ENCODE data around the gene PEMT.
A peak's percentile ranks its signal among the peaks of the same experiment; 100 is the strongest.
"Not testable (repeated sequence)": the region's sequence is repeated elsewhere in the genome, so short reads cannot be mapped to it uniquely, and the experiment has no call there.

The PEMT gene, protein sequence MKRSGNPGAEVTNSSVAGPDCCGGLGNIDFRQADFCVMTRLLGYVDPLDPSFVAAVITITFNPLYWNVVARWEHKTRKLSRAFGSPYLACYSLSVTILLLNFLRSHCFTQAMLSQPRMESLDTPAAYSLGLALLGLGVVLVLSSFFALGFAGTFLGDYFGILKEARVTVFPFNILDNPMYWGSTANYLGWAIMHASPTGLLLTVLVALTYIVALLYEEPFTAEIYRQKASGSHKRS

DNA sequence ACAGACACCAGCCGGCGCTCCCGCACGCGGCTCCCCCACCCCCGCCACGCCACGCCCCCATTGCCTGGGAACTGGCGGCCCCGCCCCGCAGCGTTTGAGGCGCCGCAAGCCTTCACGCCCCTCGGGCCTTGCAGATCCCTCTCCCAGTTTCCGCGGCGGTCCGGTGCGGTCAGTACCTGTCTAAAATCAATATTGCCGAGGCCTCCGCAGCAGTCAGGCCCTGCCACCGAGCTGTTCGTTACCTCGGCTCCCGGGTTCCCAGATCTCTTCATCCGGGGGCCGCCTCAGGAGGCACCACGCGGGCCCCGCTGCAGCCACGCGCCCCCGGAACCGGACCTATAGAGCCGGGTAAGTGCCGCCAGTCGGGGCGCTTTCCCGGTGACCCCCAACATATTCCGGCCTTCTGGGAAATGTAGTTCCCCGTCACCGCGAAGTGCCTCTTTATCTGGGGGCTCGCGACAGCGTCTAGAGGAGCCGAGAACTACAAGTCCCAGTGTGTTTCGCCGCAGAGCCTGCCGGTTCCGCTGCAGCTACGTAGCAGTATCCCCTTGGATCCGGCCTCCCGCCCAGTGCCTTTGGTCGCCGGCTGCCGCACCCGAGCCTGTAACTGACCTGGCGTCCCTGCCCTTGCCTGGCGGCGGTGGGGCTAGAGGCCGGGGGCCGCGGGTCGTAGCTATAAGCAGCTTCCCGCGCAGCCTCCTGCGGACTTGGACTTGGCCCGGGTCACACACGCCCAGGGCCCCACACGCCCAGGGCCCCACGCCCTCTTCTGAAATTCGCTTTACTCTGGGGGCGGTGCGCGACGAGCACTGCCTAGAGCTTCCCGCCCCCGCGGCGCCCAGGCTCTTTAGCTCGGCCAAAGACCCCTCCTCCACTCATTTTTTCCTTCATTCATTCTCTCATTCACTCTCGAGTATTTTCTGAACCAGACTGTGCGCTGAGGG is at the start of gene PEMT:
Gene PEMT (minus strand): TSS at position 354 of the 944 bp plus-strand sequence. CDS start 82 bp downstream, at position 272.
- DNase-seq (ENCODE audit: low read depth): peak; percentile 87

DNA sequence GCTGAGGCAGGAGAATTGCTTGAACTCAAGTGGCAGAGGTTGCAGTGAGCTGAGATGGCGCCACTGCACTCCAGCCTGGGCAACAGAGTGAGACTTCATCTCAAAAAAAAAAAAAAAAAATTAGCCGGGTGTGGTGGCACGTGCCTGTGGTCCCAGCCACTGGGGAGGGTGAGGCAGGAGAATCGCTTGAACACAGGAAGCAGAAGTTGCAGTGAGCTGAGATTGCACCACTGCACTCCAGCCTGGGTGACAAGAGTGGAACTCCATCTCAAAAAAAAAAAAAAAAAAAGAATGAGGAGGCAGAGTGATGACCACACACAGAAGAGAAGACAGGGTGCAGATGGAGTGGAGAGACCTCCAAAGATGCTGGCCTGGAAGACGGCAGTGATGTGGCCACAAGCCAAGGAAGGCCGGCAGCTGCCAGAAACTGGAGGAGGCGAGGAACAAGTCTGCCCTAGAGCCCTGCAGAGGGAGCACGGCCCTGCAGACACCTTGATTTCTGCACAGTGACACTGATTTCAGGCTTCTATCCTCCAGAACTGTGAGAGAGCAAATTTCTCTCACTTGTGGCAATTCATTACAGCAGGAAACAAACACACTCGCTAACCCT is 48.3 kb upstream of the PEMT start:
- not testable (repeated sequence) for DNase-seq (ENCODE audit: low read depth)

DNA sequence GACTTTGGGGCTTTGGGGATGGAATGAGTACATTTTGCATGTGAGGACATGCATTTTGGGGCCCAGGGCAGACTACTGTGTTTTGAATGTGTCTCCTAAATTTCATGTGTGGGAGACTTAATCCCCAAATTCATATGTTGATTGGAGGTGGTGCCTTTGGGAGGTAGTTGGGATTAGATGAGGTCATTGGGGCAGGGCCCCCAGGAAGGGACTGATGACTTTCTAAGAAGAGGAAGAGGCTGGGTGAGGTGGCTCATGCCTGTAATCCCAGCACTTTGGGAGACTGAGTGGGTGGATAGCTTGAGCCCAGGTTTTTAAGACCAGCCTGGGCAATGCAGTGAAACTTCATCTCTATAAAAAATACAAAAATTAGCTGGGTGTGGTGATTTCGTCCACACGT is 47.0 kb upstream of the PEMT start:
- DNase-seq (ENCODE audit: low read depth): no peak

DNA sequence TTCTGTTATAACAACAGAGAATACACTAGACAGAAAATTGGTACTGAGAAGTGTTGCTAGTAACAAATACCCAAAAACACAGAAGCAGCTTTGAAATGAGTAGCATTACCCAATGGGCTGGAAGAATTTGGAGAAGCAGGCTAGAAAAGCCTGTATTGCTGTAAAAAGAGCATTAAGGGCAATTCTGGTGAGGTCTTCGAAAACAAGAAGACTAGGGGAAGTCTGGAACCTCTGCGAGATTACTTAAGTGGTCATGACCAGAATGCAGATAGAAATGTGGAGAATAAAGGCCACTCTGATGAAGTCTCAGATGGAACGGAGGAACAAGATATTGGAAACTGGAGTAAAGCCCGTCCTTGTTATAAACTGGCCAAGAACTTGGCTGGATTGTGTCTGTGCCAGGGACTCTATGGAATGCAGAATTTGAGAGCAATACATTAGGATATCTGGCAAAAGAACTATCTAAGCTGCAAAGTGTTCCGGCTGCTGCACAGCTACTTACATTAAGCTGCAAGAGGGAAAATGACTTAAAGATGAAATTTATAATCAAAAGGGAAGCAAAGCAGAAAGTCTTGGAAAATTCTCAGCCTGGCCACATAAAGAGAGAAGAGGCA is 44.9 kb upstream of the PEMT start:
- no peak for DNase-seq (ENCODE audit: low read depth)

DNA sequence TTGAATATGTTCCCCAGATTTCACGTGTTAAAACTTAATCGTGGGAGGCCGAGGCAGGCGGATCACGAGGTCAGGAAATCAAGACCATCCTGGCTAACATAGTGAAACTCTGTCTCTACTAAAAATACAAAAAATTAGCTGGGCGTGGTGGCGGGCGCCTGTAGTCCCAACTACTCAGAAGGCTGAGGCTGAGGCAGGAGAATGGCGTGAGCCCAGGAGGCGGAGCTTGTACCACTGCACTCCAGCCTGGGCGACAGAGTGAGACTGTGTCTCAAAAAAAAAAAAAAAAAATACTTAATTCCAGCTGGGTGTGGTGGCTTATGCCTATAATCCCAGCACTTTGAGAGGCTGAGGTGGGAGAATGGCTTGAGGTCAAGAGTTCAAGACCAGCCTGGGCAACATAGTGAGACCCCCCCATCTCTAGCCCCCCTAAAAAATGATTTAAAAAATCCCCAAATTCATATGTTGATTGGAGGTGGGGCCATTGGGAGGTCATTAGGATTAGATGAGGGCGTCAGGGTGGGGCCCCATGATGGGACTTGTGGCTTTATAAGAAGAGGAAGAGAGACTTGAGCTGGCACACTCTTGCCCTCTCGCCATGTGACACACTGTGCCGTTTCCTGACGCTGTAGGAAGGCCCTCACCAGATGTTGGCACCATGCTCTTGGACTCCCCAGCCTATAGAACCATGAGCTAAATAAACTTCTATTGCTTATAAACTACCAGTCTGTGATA is 44.2 kb upstream of the PEMT start:
- not testable (repeated sequence) for DNase-seq (ENCODE audit: low read depth)

DNA sequence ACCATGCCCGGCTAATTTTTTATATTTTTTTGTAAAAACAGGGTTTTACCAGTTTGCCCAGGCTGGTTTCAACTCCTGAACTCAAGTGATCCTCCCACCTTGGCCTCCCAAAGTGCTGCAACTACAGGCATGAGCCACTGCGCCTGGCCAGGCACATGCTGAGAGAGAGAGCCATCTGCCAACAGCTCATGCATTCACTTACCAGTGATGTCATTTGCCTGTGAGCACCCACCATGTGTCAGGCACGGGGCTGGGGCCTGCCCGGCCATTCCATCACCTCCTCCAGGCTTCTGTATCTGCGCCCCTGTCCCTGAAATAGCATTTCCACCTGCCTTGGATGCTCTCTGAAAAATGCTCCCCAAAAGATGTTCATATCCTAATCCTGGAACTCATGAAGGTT is 43.6 kb upstream of the PEMT start:
- no peak for DNase-seq (ENCODE audit: low read depth)

DNA sequence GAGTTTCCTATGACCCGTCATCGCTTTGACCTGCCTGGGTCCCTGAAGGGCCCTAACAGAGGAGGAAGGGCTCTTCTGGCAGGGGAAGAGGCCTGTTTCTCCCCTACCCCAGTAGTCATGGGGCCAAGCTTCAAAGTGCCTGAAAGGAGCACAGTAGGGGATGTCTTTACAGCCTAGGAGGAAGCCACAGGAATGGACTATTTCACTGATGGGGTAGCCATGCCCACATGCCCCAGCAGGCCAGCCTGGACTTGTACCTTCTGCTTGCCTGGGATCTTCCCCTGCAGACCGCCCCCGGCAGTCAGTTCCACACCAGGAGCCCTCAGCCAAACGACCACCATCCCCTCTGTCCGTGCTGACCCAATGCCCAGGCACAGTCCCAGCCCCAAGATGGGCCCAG is 41.8 kb upstream of the PEMT start:
- no peak for DNase-seq (ENCODE audit: low read depth)

DNA sequence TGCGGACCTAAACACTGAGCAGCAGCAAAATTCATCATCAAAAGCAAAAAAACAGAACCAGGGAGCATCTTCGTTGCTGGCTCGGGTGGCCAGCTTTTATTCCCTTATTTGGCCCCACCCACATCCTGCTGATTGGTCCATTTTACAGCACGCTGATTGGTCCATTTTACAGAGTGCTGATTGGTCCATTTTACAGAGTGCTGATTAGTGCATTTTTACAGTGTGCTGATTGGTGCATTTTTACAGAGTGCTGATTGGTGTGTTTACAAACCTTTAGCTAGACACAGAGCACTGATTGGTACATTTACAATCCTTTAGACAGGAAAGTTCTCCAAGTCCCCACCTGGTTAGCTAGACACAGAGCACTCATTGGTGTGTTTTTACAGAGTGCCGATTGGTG is 41.2 kb upstream of the PEMT start:
- not testable (repeated sequence) for DNase-seq (ENCODE audit: low read depth)

DNA sequence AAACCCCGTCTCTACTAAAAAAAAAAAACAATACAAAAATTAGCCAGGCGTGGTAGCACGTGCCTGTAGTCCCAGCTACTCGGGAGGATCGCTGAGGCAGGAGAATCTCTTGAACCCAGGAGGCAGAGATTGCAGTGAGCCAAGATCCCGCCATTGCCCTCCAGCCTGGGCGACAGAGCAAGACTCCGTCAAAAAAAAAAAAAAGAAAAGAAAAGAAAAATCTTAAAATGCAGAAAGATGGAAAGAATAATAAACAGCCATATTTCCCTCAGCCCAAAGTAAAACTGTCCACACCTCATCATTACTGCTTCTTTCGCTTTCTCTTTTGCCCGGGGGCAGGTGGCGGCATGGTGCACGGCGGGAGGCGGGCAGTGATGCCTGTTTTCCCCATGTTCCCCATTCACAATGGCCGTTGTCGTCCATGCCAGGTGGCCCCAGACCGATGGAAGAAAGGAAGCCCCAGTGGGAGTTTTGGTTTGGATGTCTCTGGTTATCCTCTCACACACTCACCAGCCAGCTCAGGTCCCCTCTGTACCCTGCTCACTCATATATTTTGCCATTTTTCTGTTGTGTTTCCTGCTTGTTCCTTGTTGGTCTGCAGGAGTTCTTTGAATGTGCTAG is 37.0 kb upstream of the PEMT start:
- DNase-seq (ENCODE audit: low read depth): no peak

DNA sequence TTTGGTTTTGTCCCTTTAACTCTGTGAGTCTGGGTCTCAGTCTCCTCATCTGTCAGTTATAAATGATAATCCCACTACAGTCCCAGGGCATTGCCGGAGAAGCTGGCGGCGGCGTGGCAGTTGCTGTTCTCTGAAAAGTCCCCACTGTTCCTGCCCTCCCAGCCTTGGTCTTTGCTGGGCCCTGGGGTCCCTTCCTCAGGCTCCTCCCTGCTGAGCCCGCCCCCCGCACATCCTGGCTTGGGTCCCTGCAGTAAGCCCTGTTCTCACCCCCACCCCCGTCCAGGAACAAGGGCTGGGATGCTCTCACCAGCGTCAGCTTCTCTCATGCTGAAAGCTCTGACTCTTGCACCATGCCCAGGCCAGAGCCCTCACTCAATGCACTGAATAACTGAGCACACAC is 35.3 kb upstream of the PEMT start:
- no peak for DNase-seq (ENCODE audit: low read depth)

DNA sequence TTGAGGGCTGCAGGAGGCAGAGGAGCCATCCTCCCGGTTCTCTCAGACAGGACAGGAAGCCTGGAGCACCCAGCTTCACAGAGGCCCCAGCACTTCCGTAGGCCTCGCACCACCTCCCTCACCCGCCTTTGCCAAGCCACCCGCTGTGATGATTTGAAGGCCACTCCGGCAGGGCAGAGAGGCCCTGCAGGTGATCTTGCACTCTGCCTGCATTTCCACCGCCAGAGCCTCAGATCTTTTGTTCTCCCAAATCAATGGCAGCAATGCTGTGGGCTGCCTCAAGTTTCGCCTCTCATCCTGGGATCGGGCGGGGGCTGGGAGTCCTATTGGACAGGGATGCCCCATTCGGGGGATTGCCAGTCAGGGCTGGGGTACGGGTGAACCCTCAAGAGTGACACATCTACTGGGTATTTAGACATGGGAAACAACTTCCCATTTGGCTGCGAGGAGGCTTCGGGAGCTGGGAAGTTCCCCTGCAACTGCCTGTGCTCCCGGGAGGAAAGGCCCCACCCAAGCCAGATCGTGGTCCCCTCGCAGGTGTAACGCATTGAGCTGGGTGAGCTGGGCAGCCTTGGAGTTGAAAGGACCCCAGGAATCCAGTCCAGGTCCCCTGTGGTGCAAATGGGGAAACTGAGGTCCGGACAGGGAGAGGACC is 34.8 kb upstream of the PEMT start:
- no peak for DNase-seq (ENCODE audit: low read depth)

DNA sequence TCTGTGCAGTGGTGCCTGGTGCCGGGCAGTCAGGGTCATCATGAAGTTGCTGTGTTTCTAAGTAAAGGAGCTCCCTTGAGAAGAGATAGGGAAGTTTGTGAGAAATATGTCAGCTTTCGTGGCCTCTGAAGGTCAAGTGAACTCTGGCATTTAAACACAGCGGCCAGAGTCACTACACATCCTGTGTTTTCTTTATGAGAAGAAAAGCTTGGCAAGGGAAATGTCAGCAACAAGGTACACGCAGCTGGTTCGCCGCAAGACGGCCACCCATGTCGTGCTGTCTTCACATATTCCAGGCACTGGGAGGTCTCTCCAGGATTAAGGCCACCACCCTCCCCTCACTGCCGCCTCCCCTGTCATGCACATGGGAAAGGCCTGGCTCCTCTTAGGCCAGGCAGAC is 33.2 kb upstream of the PEMT start:
- no peak for DNase-seq (ENCODE audit: low read depth)

DNA sequence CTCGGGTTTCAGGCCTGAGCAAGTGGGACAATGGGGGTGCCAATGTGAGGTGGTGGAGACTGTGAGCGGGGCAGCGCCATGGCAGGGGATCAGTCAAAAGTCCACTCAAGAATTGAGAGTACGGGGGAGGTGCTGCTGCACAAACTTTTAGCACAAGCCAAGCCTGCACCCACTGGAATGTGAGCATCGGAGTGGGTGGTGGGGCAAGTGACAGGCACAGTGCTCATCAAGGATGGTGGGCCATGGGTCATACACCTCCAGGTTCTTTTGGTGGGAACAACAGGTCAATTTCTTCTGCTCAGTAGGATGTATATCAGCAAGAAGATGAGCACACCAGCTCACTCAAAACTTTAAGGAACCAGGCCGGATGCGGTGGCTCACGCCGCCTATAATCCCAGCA is 32.4 kb upstream of the PEMT start:
- no peak for DNase-seq (ENCODE audit: low read depth)

DNA sequence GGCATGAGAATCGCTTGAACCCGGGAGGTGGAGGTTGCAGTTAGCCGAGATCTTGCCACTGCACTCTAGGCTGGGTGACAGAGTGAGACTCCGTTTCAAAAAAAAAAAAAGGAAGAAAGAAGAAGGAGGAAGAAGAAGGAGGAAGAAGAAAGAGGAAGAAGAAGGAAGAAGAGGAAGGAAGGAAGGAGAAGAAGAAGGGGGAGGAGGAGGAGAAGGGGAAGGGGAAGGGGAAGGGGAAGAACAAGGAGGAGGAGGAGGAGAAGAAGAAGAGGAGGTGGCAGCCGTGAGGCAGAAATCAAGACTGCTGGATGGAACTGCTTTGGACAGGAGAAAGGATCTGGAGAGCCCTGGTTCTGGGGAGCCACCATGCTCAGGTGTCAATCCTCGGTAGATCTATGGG is 29.7 kb upstream of the PEMT start:
- DNase-seq (ENCODE audit: low read depth): no peak

DNA sequence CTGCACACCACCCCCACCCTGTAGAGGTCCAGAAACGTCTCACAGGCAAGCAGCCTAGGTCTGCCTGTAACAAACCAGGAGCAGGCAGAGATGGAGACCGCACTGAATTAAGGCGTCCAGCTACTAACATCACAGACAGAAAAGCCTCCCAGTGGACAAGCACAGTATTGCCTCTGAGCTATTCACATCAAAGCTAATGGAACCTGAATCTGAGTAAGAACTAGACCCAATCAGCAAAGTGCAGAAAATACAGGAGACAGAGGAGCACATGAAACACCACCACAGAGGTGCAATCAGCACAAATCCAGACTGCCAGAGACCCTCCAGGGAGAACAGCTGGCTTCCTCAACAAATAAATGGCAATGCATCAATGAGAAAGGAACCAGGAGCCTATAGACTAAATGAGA is 22.2 kb upstream of the PEMT start:
- no peak for DNase-seq (ENCODE audit: low read depth)

DNA sequence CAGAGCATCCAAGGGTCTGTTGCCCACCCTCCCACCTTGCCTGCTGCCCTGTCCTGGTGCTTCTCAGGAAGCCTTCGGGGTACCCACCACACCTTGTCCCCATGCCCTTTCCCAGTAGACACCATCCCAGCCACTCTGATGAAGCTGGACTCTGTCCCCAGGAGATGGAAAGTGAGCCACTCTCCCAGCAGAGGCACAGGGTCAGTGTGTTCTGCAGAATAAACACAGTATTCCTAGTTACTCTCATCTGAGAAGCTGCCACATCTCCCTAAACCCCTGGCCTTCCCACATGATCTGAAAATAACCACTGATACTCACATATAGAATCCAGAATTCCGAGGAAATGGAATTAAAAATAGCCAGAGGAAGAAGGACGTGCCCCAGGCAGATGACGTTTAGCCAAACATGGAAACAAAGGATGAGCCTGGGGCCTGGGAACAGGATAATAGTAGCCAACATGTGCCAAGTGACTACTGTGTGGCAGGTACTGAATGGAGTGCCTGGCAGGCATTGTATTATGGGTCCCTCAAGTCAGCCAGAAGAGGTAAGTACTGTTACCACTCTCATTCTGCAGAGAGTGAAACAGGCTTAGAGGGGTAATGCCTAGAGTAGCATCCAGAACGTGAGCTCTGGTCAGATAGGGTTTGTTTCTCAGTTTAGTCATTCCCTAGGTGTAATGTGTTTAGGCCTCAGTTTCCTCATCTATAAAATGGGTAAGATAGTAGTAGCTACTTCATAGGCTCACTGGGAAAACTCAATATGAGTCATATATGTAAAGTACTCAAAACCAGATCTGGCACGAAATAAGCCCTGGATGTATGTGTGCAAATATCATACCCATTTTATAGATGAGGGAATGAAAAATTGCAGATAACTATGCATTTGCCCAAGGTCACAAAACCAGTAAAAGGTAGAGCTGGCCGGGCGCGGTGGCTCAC is 20.8 kb upstream of the PEMT start:
- DNase-seq (ENCODE audit: low read depth): no peak

DNA sequence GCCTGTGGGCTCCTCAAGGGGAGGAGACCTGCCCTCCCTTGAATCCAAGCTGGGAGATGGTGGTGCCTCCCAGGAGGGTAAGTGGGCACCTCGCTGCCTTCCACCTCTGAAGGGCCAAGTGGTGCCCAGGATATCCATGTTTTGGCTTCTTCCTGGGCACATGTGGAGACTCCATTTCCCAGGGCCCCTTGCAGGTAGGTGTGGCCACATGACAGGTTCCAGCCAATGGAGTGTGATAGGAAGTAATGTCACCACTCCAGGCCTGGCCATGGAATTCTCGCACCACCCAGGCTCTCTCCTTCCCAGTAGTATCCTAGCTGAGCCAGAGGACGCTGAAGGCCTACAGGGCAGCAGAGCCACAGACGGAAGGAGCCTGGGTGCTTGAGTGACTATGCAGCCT is 17.6 kb upstream of the PEMT start:
- no peak for DNase-seq (ENCODE audit: low read depth)

DNA sequence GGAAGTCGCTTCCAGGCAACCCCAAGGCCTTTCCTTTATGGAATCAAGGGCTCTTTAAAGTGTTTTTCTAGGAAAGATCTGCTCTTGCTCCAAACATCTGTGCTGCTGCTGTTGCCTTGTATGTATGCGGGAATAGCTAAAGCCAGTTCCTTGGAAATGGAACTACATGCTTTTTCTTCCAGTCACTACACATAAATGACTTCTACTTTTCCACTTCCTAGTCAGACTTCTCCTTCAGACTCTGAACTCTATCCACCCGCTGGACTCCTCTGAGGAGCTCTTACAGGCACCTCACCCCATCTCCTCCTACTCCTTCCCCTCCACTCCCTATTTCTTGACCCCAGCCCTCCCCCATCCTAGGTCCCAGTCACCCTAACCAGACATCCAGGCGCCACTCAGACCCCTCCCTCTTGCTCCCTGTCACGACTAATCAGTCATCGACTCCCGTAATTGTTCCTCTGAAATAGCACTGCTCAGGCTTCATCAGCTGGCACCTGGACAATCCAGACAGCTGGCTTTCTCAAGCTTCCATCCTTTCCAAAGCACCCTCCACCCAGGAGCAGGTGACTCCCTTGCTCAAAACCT is 15.0 kb upstream of the PEMT start:
- no peak for DNase-seq (ENCODE audit: low read depth)

DNA sequence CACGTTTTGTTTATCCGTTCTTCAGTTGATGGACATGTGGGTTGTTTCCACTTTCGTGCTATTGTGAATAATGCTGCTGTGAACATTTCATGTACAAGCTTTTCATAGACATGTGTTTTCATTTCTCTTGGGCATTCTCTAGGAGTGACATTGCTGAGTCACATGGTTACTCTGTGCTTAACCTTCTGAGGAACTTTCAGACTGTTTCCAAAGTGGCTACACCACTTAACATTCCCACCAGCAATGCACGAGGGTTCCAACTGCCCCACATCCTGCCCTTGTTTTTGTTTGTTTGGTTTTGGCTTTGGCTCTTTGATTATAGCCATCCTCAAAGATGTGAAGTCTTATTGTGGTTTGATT is 14.2 kb upstream of the PEMT start:
- no peak for DNase-seq (ENCODE audit: low read depth)
